Activated CD4-positive, CD25-positive, alpha-beta regulatory T cell treated with anti-CD3 and anti-CD28 coated beads, Interleukin-2, amount 50 U/mL, for 16 hours (primary cell): ENCODE data around the gene GRIK2.

Source experiments
- DNase-seq: peaks from one replicate; pipeline ENCODE4 v3.0.0-alpha.2; 2020; ENCODE audit warnings: low read depth, low spot score

GRIK2 gene

GRCh38 chr6:101779051-101779844 lies 385.7 kb downstream of the GRIK2 start:
- DNase-seq = no peak

DNA sequence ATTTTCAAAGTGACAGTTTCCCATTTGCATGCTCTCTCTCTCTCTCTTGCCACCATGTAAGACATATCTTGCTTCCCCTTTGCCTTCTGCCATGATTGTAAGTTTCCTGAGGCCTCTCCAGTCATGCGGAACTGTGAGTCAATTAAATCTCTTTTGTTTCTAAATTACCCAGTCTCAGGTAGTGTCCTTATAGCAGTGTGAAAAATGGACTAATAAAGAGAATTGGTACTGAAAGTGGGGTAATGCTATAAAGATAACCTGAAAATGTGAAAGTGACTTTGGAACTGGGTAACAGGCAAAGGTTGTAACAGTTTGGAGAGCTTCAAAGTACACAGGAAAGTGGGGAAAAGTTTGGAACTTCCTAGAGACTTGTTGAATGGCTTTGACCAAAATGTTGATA lies 389.8 kb downstream of the GRIK2 start:
- DNase-seq = no peak

- DNase-seq = no peak
Measured at GRCh38 chr6:101784094-101784493, 390.6 kb downstream of the GRIK2 start.

GRCh38 chr6:101799531-101799930 lies 406.0 kb downstream of the GRIK2 start:
- DNase-seq = no peak

DNA sequence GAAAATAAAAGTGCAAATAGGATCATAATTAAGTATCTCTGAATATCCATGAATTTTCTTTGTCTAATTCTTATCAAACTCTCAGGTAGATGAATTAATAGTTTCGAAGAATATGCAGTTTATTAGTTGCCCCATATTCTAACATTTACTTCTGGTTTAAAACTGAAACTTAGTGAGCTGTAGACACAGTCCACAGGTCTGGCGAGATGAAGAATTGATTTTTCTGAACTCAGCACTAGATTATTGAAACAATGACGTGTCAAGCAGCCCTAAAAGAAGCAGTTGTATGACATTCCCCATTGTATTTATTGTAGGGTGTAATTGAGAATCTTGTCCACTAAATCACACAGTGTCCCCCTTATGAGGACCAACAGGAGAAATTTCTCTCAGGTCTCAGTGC lies 407.1 kb downstream of the GRIK2 start:
- DNase-seq = no peak

DNA sequence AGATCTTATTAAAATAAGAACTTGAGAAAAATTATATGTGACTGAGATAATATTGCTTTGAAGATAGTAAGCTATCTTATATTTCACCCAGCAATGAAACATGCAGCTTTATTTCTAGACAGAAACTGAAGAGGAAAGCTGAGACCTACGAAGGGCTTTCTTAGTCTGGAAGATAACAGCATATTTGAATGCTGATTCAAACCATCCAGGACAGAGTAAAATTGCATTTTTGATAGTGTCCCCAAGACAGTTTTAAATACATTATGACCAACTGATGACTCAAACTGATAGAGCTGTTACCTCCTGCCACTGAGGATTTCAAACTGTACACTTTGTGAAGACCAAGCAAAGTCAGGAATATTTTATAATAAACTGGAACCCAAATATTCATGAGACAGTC lies 409.6 kb downstream of the GRIK2 start:
- no peak for DNase-seq

DNA sequence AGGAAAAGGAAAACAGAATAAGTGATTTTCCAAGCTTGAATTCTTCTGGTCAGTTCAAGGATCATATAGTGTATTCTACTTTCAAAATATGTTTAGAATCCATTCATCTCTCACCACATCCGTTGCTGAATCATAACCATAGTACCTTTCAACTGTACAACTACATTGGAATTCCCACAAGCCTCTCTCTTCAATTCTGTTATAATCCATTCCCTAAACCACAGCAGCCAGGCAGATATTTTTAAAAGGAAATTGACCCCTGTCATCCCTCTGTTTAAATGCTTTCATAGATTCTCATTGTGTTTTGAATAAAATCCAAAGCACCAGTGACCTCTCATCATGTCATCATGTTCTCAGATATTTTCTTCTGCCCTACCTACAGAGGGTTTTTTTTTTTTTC lies 412.7 kb downstream of the GRIK2 start:
- DNase-seq = no peak

DNA sequence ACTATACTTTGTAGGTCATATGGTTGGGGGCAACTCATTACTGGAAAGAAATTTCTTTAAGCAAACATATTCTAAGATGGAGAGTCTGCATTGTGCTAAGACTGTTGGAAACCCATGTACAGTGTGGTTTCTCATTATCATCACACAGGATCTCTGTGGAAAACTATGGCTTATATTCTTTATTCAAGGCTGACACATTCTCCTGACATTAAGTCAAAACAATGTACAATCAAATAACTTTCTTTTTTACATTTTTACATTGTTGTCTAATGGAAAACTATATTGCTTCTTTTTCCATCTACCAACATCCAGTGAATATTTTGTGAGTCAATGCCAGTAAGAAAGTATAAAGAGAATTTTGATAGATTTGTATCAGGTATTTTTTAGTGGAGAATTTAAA lies 417.6 kb downstream of the GRIK2 start:
- no peak for DNase-seq

DNA sequence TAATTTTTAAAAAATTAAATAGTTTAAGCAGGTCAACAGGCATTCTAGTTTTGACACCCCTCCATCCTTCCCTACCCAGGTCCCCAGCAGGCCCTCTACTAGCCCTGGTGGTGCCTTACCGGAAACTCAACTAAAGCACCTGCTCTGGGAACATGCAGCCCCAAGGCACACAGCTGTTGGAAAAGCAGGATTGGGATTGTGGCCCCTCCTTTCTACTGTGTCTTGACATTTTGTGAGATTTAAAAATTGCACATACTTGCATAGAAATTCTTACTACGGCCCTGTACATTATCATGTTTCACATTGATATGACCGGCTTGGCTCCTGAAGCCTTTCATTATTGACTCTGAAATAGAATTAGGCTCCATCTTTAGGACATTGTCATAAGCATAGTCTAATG lies 423.2 kb downstream of the GRIK2 start:
- DNase-seq = no peak

GRCh38 chr6:101818051-101818450 lies 424.5 kb downstream of the GRIK2 start:
- no peak for DNase-seq

- DNase-seq = no peak
Measured at GRCh38 chr6:101824551-101825345, 431.2 kb downstream of the GRIK2 start.

GRCh38 chr6:101826269-101826668 lies 432.8 kb downstream of the GRIK2 start:
- DNase-seq = no peak

DNA sequence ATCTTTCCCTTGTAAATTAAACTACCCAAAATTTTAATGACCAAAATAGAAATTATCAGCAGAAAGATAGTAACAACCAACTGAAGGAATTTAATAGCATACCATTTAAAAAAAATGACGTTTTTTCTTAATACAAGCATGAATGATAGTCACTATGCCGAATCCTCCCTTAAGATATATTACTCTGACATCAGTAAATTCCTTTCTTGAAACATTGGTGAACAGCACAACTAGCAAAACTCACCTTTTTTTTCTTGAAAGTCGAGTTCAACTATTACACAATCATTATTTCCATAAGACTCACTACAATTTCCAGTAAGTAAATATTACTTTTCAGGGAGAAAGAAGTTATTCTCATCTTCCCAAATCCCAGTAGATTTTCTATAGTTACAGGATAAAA lies 433.2 kb downstream of the GRIK2 start:
- DNase-seq = no peak

DNA sequence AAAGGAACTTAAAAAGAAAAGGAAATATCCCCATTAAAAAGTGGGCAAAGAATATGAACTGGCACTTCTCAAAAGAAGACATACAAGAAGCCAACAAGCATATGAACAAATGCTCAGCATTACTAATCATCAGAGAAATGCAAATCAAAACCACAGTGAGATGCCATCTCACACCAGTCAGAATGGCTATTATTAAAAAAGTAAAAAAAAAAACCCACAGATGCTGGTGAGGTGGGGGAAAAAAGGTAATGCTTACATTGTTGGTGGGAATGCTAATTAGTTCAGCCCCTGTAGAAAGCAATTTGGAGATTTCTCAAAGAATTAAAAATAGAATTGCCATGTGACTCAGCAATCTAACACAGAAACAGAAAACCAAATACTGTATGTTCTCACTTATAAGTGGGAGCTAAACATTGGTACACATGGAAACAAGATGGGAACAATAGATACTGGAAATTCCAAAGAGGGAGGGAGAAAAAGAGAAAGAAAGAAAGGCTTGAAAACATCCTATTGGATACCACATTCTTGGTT lies 437.1 kb downstream of the GRIK2 start:
- DNase-seq = no peak

GRCh38 chr6:101832371-101832770 lies 438.9 kb downstream of the GRIK2 start:
- no peak for DNase-seq

DNA sequence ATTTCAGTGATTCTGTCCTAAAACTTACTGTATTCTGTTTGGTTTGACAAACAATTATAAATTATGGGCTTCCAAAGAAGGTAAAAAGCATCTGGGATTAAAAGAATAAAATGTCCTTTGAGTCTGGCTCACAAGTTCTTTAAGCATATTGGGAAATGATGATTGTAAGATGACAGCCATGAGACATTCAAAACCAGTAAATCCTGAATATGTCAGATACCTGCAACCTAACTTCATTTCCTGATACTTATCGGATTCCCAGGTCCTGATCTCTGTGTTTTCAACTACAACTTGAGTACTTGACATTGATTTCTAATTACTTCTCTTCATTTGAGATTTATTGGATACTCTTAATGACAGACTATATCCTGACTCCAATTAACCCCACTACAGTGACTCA lies 446.6 kb downstream of the GRIK2 start:
- DNase-seq = no peak

- no peak for DNase-seq
Measured at GRCh38 chr6:101845172-101845571, 451.7 kb downstream of the GRIK2 start.

GRCh38 chr6:101845621-101846020 lies 452.1 kb downstream of the GRIK2 start:
- DNase-seq = no peak

DNA sequence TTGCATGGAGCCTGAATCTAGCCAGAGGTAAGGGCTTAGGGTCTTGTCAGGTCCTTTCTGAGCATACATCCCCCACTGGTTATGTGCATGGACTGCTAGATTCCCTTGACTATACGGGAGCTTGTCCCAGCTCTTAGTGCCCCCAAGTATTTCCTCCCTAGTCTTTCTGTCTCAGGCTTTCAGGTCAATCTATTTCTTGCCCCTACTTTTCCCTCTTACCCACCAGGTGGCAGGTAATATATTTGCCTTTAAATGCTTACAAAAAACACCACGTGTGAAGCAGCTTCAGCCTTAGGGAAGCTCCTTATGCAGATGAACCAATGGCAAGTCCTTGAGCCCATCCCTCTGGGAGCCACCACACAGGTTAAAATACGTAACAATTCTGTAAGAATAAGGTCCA lies 454.2 kb downstream of the GRIK2 start:
- DNase-seq = no peak

GRCh38 chr6:101851911-101852310 lies 458.4 kb downstream of the GRIK2 start:
- no peak for DNase-seq

- DNase-seq = no peak
Measured at GRCh38 chr6:101853231-101854085, 459.9 kb downstream of the GRIK2 start.

DNA sequence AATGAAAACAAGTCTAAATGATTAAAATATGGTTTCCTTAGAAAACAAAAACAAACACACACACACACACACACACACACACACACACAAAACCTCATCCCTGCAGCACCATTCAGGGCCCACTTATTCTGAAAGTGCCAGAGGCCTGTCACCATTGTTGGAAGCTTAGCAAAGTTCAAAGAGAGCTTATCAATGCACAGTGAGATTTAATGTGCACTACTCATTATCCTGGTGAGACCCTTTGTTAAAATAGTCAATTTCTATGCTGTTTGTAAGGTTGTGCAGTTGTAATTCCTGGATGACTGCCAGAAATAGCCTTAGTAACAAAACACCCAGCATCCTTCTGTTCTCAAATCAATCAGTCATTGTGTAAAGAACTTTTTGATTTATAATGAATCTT lies 482.9 kb downstream of the GRIK2 start:
- no peak for DNase-seq
